Activated CD4-positive, alpha-beta T cell treated with anti-CD3 and anti-CD28 coated beads, Interleukin-2, amount 10 ng/mL, durations not matched to agents 24 days and 14 days (primary cell): ENCODE results near the gene HBA1. TPM values are rescaled to one million over a fixed set of nuclear protein-coding genes. Genes with fewer than 3 reads are reported as not detected.
A peak's percentile ranks its signal among the peaks of the same experiment; 100 is the strongest.
"Not testable (repeated sequence)": the region's sequence is repeated elsewhere in the genome, so short reads cannot be mapped to it uniquely, and the experiment has no call there.

Experiments
- DNase-seq: peaks from one replicate; pipeline ENCODE4 v3.0.0; 2022
- H3K27ac Mint-ChIP-seq: one replicate; pipeline ENCODE4 v1.8.0; 2022; ENCODE audit warnings: mild to moderate bottlenecking, mixed read lengths
- H3K27me3 Mint-ChIP-seq: one replicate; pipeline ENCODE4 v1.8.0; 2022; ENCODE audit warnings: mixed read lengths
- H3K36me3 Mint-ChIP-seq: one replicate; pipeline ENCODE4 v1.8.0; 2022; ENCODE audit warnings: low read depth, mild to moderate bottlenecking, mixed read lengths
- H3K4me1 Mint-ChIP-seq: one replicate; pipeline ENCODE4 v1.8.0; 2021; ENCODE audit warnings: mixed read lengths
- H3K4me3 Mint-ChIP-seq: one replicate; pipeline ENCODE4 v1.8.0; 2022; ENCODE audit warnings: mild to moderate bottlenecking, moderate library complexity, mixed read lengths
- H3K9me3 Mint-ChIP-seq: one replicate; pipeline ENCODE4 v1.8.0; 2021; ENCODE audit warnings: mixed read lengths
- intact Hi-C: fragments of 100-400 bp; cut with micrococcal nuclease; formaldehyde crosslinking; loops from one replicate; pipeline ENCODE4 v1.15.1; 2023
- total RNA-seq: library from RNA; stranded (reverse); gene quantifications from 2 replicates; pipeline ENCODE4 v1.2.3, GENCODE V29; 2022

Gene HBA1
- not detected in 2 replicates for total RNA-seq

- H3K4me1 Mint-ChIP-seq, result peaks cover 11% of the 10 kb centered on the region
- H3K4me3 Mint-ChIP-seq, result peak within 1 kb of the TSS; percentile 10
- H3K36me3 Mint-ChIP-seq, intact Hi-C loops, H3K9me3 Mint-ChIP-seq, H3K27ac Mint-ChIP-seq: not testable (repeated sequence)
- peaks cover 48% of the 10 kb centered on the region for H3K27me3 Mint-ChIP-seq
- peak; percentile 72 for DNase-seq
Observed at GRCh38 chr16:176477-177382, at the start of gene HBA1. Gene HBA1, plus strand, starts transcription at chr16:176680. Its CDS starts 37 bp downstream, at chr16:176717.

GRCh38 chr16:129075-129474 lies 47.4 kb upstream of the HBA1 start:
- Mint-ChIP-seq H3K27ac (no peak overlapping the region), H3K9me3 (no peaks in the 10 kb centered on the region), H3K4me1 (peaks cover 12% of the 10 kb centered on the region), H3K27me3 (no peaks in the 10 kb centered on the region), H3K36me3 (no peaks in the 10 kb centered on the region), H3K4me3 (no peak overlapping the region)
- intact Hi-C loops, result no loop called here
- no peak for DNase-seq

- Mint-ChIP-seq H3K9me3 (no peaks in the 10 kb centered on the region), H3K27me3 (no peaks in the 10 kb centered on the region), H3K4me1 (peaks cover 17% of the 10 kb centered on the region), H3K27ac (no peak overlapping the region), H3K4me3 (no peak overlapping the region), H3K36me3 (peaks cover 2% of the 10 kb centered on the region)
- intact Hi-C loops, result no loop called here
- DNase-seq, result no peak
Observed at GRCh38 chr16:130533-131173, 45.8 kb upstream of the HBA1 start.

- no peaks in the 10 kb centered on the region for H3K9me3 Mint-ChIP-seq
- peaks cover 20% of the 10 kb centered on the region for H3K4me1 Mint-ChIP-seq
- no peak for DNase-seq
- no peak overlapping the region for H3K4me3 Mint-ChIP-seq
- intact Hi-C loops, result no loop called here
- peak overlapping the region; percentile 47 for H3K27ac Mint-ChIP-seq
- no peaks in the 10 kb centered on the region for H3K27me3 Mint-ChIP-seq
- peaks cover 6% of the 10 kb centered on the region for H3K36me3 Mint-ChIP-seq
Observed at GRCh38 chr16:132120-132519, 44.4 kb upstream of the HBA1 start.

GRCh38 chr16:133716-134115 lies 42.8 kb upstream of the HBA1 start:
- Mint-ChIP-seq H3K4me3 (no peak overlapping the region), H3K4me1 (peaks cover 22% of the 10 kb centered on the region), H3K36me3 (peaks cover 9% of the 10 kb centered on the region), H3K27ac (no peak overlapping the region), H3K9me3 (no peaks in the 10 kb centered on the region), H3K27me3 (no peaks in the 10 kb centered on the region)
- intact Hi-C loops, result no loop called here
- DNase-seq, result no peak

GRCh38 chr16:138049-138417 lies 38.4 kb upstream of the HBA1 start:
- peaks cover 9% of the 10 kb centered on the region for H3K36me3 Mint-ChIP-seq
- H3K9me3 Mint-ChIP-seq, result no peaks in the 10 kb centered on the region
- H3K4me3 Mint-ChIP-seq, result peak overlapping the region; percentile 88
- H3K4me1 Mint-ChIP-seq, result peaks cover 13% of the 10 kb centered on the region
- peak overlapping the region; percentile 69 for H3K27ac Mint-ChIP-seq
- H3K27me3 Mint-ChIP-seq, result no peaks in the 10 kb centered on the region
- intact Hi-C loops, result no loop called here
- peak; percentile 80 for DNase-seq

- intact Hi-C loops, result no loop called here
- H3K36me3 Mint-ChIP-seq, result peaks cover 9% of the 10 kb centered on the region
- no peak for DNase-seq
- peaks cover 6% of the 10 kb centered on the region for H3K4me1 Mint-ChIP-seq
- no peak overlapping the region for H3K4me3 Mint-ChIP-seq
- no peaks in the 10 kb centered on the region for H3K9me3 Mint-ChIP-seq
- H3K27ac Mint-ChIP-seq, result no peak overlapping the region
- H3K27me3 Mint-ChIP-seq, result peaks cover 4% of the 10 kb centered on the region
Observed at GRCh38 chr16:140175-140857, 36.2 kb upstream of the HBA1 start.

- intact Hi-C loops, result no loop called here
Observed at GRCh38 chr16:142405-142967, 34.0 kb upstream of the HBA1 start.

GRCh38 chr16:143047-143446 lies 33.4 kb upstream of the HBA1 start:
- intact Hi-C loops, result no loop called here
- Mint-ChIP-seq H3K4me3 (no peak overlapping the region), H3K9me3 (no peaks in the 10 kb centered on the region), H3K27me3 (peaks cover 4% of the 10 kb centered on the region), H3K4me1 (peaks cover 2% of the 10 kb centered on the region), H3K27ac (no peak overlapping the region), H3K36me3 (peaks cover 3% of the 10 kb centered on the region)
- DNase-seq, result no peak

More at GRCh38 chr16:142405-142967, 34.0 kb upstream of the HBA1 start:
- Mint-ChIP-seq H3K4me3 (no peak overlapping the region), H3K9me3 (no peaks in the 10 kb centered on the region), H3K4me1 (peaks cover 2% of the 10 kb centered on the region), H3K27me3 (peaks cover 4% of the 10 kb centered on the region), H3K27ac (no peak overlapping the region), H3K36me3 (peaks cover 3% of the 10 kb centered on the region)
- DNase-seq, result no peak

GRCh38 chr16:143456-143855 lies 33.0 kb upstream of the HBA1 start:
- Mint-ChIP-seq H3K9me3 (no peaks in the 10 kb centered on the region), H3K27me3 (peaks cover 7% of the 10 kb centered on the region), H3K4me3 (no peak overlapping the region), H3K27ac (no peak overlapping the region), H3K4me1 (peaks cover 2% of the 10 kb centered on the region), H3K36me3 (peaks cover 3% of the 10 kb centered on the region)
- DNase-seq, result no peak
- intact Hi-C loops, result no loop called here

GRCh38 chr16:144797-145252 lies 31.7 kb upstream of the HBA1 start:
- Mint-ChIP-seq H3K9me3 (no peaks in the 10 kb centered on the region), H3K36me3 (no peaks in the 10 kb centered on the region), H3K4me3 (no peak overlapping the region), H3K27me3 (peaks cover 13% of the 10 kb centered on the region), H3K4me1 (no peaks in the 10 kb centered on the region), H3K27ac (no peak overlapping the region)
- no peak for DNase-seq
- intact Hi-C loops, result no loop called here

- Mint-ChIP-seq H3K36me3 (no peaks in the 10 kb centered on the region), H3K9me3 (no peaks in the 10 kb centered on the region), H3K27ac (no peak overlapping the region), H3K27me3 (peaks cover 20% of the 10 kb centered on the region), H3K4me1 (no peaks in the 10 kb centered on the region), H3K4me3 (no peak overlapping the region)
- DNase-seq, result no peak
- intact Hi-C loops, result no loop called here
Observed at GRCh38 chr16:146646-147045, 29.8 kb upstream of the HBA1 start.

GRCh38 chr16:149024-149660 lies 27.3 kb upstream of the HBA1 start:
- Mint-ChIP-seq H3K27me3 (peaks cover 27% of the 10 kb centered on the region), H3K9me3 (no peaks in the 10 kb centered on the region), H3K4me1 (no peaks in the 10 kb centered on the region), H3K4me3 (no peak overlapping the region), H3K27ac (no peak overlapping the region), H3K36me3 (no peaks in the 10 kb centered on the region)
- intact Hi-C loops, result no loop called here
- DNase-seq, result no peak
